Hematopoietic multipotent progenitor cell treated with erythropoietin and hydrocortisone succinate and interleukin-3 and kit ligand, for 17 days (in vitro differentiated cells): Measurements from ENCODE around the gene GPLD1.
"Not testable (repeated sequence)": the region's sequence is repeated elsewhere in the genome, so short reads cannot be mapped to it uniquely, and the experiment has no call there.

Experiments
- DNase-seq: peaks from one replicate; pipeline ENCODE4 v3.0.0-alpha.2; 2015; ENCODE audit warnings: low spot score

The GPLD1 gene

DNA sequence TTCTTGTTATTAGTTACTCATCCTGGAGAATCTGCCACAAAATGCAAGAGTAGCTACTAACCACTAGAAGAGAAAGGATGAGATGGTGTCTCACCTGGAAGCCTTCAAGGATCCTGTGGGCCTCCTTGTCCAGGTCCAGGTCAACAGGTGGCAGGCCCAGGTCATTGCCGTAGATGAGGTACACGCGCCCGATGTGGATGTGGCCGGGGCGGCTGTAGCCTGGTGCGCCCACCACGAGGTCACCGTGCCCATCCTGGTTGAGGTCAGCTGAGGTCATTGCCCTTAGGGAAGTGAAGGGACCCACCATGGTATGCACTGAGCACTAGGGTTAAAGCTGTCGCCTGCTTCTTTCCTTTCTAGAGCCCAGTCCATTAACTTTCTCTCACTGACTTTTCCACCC lies 35.5 kb downstream of the GPLD1 start:
- no peak for DNase-seq

DNA sequence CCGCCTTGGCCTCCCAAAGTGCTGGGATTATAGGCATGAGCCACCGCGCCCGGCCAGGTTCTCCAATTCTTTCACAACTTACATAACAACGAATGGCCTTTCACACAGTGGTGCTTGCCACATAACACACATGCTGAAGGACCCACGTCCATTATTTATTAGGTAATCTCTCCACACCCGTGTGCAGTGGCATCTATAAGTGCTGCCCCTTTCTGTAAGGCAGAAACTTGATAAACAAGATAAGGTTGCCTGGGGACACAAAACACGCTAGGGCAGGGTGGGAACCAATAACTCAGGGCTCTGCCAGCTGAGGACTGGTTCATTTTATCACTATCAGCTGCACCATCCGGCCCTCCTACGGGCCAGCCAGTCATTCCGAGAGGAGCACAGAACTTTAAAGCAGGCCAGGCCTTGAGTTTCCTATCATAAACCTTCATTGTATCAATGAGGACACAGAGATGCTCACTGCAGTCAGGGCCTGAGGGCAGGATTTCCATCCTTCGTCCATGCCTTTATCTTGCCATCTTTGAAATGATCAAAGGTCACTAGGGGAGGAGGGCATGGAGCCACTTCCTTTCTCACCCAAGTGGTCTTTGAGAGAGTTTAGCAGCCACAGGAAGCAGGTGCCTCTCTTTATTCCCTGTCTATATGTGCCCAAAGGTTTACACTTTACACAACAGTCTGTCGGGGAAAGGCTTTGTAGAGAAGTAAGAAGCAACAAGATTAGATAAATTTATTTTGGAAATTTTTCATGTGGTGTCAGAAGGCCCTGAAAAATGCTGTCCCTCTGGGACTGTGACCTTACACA lies 37.6 kb downstream of the GPLD1 start:
- DNase-seq, result peak; percentile 84

DNA sequence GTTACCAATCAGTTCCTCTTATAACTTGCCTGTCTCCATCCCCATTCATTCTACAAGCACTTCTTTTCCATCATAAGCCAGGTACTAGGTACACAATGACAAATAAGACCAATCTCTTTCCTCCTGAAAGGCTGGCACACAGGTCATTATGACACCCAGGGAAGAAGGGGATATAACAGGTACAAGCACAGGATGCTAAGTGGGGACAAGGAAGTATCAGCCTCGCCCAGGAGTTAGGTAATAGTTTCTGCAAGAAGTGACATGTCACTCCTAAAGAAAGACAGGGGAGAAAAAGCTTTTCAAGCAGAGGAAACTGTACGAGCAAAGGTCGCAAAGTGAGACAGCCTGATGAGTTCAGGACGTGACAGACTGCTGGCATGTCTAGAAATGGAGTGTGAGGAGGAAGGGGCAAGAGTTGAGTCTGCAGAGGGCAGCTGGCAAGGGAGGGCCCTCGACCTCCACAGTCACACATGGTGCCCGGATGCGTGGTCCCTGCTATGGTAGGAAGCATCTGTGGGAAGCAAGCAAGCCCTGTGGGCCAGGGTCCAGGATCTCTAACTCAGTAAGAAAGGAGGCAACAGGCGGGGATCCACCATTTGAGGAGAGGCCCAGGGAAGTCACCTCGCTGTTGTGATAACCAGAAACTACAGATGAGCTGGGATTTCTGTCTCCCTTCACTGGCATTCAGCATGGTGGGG lies 40.4 kb downstream of the GPLD1 start:
- no peak for DNase-seq

- no peak for DNase-seq
Measured at GRCh38 chr6:24448396-24448795, 41.0 kb downstream of the GPLD1 start.

- no peak for DNase-seq
Measured at GRCh38 chr6:24446670-24447069, 42.7 kb downstream of the GPLD1 start.

DNA sequence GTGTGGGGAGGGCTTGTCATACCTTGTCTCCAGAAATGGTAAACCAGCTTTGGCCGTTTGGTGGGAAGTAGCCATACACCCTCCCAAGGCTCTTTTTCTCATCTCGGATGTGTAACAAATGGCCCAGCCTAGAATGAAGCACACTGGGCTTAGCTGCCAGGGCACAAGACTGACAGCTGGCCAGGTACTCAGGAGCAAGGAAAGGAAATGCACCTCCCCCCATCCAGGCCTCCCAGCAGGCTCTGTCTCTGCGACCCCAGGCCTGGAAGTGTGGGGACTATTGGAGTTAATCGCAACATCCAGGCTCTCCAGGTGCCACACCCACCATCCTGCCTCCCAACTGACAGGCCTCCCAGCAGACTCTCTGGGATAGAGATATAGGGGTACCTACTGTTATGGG lies 43.7 kb downstream of the GPLD1 start:
- DNase-seq, result no peak

- DNase-seq, result no peak
Measured at GRCh38 chr6:24444588-24444987, 44.8 kb downstream of the GPLD1 start.

DNA sequence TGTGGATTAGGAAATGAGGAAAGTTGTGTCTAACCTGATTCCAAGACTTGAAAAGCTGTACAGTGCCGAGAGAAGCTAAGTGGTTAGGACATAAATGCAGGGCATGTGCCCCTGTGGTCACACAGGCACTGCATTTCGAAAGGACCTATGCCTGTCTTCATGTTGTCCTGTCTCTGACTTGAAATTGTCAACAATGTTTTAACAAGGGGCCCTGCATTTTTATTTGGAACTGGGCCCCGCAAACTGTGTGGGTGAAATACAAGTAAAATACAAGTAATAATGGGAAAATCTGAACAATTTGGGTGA lies 47.8 kb downstream of the GPLD1 start:
- DNase-seq, result no peak

DNA sequence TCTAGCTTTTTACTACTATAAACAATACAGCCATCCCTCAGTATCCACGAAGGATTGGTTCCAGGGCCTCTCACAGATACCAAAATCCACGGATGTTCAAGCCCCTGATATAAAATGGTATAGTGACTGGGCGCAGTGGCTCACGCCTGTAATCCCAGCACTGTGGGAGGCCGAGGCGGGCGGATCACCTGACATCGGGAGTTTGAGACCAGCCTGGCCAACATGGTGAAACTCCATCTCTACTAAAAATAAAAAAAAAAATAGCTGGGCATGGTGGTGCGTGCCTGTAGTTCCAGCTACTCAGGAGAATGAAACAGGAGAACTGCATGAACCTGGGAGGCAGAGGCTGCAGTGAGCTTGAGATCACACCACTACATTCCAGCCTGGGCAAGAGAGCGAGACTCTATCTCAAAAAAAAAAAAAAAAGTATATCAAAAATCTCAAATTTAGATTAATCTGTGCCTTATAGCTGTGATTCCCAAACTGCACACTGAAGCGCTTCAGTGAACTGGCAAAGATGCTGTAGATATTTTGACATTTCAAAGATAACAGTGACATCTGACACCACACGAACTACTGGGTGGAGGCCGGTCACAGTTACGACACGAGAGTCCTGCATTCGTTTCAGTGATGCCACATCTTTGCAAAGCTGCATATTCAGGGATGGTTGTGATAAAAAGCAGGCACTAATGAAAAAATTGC lies 48.3 kb downstream of the GPLD1 start:
- no peak for DNase-seq

DNA sequence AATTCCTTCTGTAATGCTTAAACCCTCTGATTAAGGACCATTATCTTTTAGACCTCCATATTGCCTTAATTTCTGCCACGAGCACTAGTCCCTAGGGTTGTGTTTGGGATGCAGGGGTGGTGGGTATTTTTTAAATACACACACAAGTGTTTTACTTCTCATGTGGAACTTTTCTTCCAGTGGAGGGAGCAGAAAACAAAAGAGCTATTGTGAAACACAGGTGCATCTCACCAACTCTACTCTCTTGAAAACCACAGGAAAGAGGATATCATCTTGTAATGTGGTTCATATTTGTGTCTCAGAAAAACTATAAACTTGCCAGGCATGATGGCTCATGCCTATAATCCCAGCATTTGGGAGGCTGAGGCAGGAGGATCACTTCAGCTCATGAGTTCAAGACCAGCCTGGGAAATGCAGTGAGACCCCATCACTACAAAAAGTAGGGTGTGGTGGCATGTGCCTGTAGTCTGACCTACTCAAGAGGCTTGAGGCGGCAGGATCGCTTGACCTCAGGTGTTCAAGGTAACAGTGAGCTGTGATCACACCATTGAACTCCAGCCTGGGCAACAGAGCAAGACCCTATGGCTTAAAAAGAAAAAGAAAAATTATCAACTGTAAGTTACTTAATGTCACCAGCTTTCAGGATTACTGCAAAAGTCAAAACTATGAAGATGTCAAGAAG lies 49.4 kb downstream of the GPLD1 start:
- DNase-seq, result no peak

DNA sequence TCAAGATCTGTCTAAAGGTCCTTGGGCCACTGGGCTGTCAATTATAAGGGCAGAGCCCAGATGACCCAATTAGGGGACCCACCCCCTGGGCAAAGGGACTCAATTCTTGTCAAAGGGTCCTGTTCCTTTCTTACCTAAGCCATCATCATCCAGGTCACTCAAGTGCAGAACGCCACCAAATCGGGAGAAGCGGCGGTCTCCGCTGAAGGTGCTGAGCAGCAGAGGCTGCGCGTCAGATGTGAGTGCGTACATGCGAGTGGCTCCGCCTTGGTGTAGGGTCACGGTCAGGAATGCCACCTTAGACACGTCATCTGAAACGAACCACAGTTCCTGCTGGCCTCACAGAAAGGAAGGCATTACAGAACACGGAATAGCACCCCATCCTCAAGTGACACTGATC lies 52.4 kb downstream of the GPLD1 start:
- no peak for DNase-seq

GRCh38 chr6:24432611-24433010 lies 56.8 kb downstream of the GPLD1 start:
- DNase-seq, result no peak

- peak; percentile 84 for DNase-seq
Measured at GRCh38 chr6:24431045-24431451, 58.3 kb downstream of the GPLD1 start.

- DNase-seq, result no peak
Measured at GRCh38 chr6:24430086-24430485, 59.3 kb downstream of the GPLD1 start.

- DNase-seq, result no peak
Measured at GRCh38 chr6:24429146-24429545, 60.2 kb downstream of the GPLD1 start.

DNA sequence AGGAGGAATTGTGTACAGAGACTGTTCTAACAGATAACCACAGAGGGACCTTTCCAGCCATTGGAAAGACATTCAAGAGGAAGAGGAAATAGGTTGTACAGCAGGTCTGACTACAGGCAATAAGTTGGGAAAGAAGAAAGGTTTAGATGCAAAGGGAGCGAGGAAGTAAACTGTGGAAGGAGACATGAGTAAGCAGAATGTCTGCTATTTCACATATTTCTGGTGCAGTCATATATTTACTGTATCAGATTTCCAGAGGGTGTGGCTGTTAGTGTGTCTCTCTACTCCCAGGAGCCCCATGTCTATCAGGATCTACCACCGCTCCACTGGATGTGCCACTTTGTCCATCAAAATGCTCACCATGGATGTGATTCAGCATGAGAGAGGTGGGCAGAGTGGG lies 60.8 kb downstream of the GPLD1 start:
- DNase-seq, result peak; percentile 52

DNA sequence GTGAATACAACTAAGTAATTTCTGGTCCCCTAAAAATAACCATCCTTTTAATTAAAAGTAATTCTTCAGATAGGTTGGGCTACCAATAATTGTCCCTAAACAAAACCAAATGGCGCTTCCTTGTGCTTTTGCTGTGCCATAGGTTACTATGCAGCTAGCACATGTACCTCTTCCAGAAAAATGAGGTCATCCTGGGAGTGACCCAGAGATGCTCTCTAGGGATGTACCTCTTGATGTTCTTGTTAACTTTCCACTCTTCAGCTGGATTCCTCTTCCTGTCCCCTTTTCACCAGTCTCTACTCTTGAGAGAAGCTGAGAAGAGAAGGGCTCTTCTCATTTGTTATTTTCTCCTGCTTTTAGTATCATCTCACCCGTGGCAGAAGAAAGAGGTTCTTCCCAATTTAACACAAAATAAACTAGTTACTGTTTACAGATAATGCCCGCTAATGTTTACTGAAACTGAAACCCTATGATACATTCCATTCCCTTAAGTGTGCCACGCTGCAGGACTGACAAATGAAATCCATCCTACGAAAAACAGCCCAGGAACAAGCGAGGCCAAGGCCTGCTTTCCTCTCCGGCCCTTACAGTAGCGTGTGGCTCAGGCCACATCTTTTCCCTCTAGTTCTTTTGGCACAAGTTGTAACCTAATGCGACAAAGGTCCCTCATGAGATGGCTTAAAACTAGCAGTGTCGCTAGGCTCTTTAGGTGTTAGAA lies 62.5 kb downstream of the GPLD1 start:
- DNase-seq, result no peak

GRCh38 chr6:24425091-24425490 lies 64.3 kb downstream of the GPLD1 start:
- no peak for DNase-seq

DNA sequence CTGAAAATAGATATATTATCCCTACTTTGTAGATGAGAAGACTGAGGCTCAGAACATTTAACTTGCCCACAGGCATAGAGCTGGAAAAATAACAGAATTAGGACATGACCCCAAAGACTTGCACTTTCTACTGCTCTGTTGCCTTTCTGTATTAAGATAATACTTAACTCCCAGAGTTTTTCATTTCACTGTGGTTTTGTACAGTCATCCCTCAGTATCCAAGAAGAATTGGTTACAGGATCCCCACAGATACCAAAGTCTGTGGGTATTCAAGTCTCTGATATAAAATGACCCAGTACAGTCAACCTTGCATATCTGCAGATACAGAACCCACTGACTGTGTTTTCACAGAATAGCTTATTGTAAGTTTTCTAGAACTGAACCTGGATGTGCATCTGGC lies 69.9 kb downstream of the GPLD1 start:
- no peak for DNase-seq

- no peak for DNase-seq
Measured at GRCh38 chr6:24415753-24416152, 73.6 kb downstream of the GPLD1 start.

DNA sequence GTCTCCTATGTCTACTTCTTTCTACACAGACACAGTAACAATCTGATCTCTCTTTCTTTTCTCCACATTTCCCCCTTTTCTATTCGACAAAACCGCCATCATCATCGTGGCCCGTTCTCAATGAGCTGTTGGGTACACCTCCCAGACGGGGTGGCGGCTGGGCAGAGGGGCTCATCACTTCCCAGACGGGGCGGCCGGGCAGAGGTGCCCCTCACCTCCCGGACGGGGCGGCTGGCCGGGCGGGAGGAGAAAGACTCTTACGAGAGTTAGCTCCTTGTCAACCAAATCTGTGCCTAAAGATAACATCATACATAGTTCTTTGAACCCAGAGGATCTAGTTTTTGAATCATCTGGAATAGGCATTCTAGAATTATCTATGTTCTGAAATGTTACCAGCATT lies 74.8 kb downstream of the GPLD1 start:
- DNase-seq, result not testable (repeated sequence)

- DNase-seq, result no peak
Measured at GRCh38 chr6:24412294-24412693, 77.1 kb downstream of the GPLD1 start.
